DMS 273 (cell line): Measurements from ENCODE around the gene TBC1D12.

Experiments used
- DNase-seq: peaks from one replicate; lab custom pipeline; 2025; ENCODE audit not compliant: unreplicated experiment; lab: John Stamatoyannopoulos, UW

The TBC1D12 gene

GRCh38 chr10:94405406-94405805 lies 3.1 kb downstream of the TBC1D12 start:
- no peak for DNase-seq

GRCh38 chr10:94407668-94408067 lies 5.3 kb downstream of the TBC1D12 start:
- DNase-seq, result no peak

GRCh38 chr10:94409021-94409657 lies 6.8 kb downstream of the TBC1D12 start:
- DNase-seq, result no peak

- no peak for DNase-seq
Measured at GRCh38 chr10:94411304-94411703, 9.0 kb downstream of the TBC1D12 start.

GRCh38 chr10:94412449-94412848 lies 10.1 kb downstream of the TBC1D12 start:
- DNase-seq, result no peak

DNA sequence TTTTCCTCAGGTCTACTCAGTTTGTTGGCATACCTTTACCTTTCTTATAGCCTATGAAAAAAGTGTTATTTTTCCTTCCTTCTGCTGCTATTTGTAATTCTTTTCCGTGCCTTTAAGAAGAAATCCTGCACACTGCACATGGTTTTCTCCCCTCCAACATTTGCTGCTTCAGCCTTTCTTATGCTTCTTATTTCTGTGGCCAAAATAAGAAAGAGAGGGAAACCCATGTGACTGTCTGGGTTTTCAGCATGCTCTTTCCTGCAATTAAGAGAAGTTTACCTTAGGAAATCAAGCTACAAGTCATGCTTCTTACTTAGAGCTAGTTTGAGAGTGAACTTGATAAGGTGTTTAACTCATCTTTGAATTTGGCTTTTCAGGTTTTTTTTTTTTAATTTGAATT lies 11.0 kb downstream of the TBC1D12 start:
- DNase-seq, result no peak

GRCh38 chr10:94416896-94417295 lies 14.6 kb downstream of the TBC1D12 start:
- DNase-seq, result no peak

- no peak for DNase-seq
Measured at GRCh38 chr10:94417321-94417720, 15.0 kb downstream of the TBC1D12 start.

- DNase-seq, result no peak
Measured at GRCh38 chr10:94420516-94420915, 18.2 kb downstream of the TBC1D12 start.

- DNase-seq, result no peak
Measured at GRCh38 chr10:94420998-94421528, 18.7 kb downstream of the TBC1D12 start.

DNA sequence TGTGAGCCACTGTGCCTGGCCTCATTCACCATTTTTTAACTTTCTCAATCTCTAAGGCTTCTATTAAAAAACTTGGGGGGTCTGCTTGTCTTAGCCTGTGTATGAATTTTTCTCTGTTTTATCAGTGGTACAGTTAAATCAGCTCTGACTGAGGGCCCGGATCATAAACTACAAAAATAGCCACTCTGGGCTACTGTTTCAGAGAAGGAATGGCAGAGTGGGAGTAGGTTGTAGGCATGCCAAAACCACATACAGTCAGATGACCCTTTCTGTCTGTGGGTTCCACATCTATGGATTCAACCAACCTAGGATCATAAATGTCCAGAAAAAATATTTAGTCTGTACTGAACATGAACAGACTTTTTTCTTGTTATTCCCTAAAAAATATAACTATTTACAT lies 21.3 kb downstream of the TBC1D12 start:
- DNase-seq, result no peak

DNA sequence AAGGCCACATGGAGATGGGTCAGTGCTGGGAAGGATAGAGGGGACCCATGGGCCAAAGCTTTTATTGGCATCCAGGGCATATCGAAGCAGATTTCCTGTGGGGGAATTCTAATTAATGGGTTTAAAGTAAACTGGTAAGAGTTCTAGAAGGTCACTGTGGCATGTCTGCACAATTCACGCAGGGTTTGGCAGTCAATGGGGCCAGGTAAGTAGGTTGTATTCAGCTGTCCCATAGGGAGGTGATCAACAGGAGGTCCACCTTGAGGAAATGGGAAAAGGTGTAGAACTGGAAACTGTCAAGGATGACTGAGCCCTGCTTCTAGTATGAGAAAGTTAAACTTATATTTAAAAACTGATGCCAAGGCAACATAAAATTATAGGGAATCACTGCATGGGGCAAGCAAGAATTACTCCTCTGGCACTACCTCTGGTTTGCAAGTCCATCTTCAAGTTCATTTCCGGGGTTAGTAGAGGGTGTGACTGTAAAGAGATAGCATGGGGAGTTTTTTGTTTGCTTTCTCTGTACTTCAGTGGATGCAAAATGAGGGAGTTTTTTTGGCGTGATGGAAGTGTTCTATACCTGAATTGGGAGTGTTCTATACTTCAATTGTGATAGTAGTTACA lies 22.5 kb downstream of the TBC1D12 start:
- no peak for DNase-seq

DNA sequence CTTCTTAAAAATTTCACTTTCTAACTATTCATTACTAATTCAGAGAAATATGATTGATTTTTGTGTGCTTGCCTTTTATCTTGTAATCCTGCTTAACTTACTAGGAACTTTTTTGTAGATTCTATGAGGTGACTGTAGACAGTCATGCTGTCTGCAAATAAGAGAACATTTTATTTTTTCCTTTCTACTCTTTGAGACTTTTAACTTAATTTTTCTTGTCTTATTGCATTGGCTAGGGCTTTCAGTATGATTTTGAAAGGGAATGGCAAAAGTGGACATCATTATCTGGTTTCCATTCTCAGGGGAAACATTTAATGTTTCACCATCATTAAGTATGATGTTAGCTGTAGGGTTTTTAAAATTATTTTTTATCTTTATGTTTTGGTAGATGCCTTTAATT lies 23.6 kb downstream of the TBC1D12 start:
- no peak for DNase-seq

GRCh38 chr10:94427166-94427565 lies 24.8 kb downstream of the TBC1D12 start:
- DNase-seq, result no peak

- DNase-seq, result no peak
Measured at GRCh38 chr10:94428766-94429707, 26.7 kb downstream of the TBC1D12 start.

DNA sequence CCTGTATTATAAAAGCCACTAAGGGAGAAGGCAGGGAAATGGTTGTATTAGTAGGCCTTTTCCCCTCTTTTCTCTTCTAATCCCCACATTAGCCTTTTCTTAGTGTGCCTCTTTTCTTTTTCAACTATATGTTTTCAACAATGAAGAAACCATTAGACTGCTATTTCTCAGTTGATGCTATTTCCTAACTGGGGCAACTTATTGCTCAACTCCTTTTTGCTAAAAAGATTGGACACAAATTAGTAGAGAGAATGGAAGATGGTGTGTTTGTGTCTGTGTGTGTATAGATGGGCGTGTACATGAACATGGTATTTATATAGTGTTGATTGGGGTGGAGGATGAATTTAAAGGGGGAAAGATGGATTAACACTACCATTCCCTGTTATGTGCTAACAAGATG lies 28.4 kb downstream of the TBC1D12 start:
- DNase-seq, result no peak

GRCh38 chr10:94432443-94432842 lies 30.1 kb downstream of the TBC1D12 start:
- DNase-seq, result no peak

- DNase-seq, result peak; percentile 24
Measured at GRCh38 chr10:94439275-94439861, 37.0 kb downstream of the TBC1D12 start.

DNA sequence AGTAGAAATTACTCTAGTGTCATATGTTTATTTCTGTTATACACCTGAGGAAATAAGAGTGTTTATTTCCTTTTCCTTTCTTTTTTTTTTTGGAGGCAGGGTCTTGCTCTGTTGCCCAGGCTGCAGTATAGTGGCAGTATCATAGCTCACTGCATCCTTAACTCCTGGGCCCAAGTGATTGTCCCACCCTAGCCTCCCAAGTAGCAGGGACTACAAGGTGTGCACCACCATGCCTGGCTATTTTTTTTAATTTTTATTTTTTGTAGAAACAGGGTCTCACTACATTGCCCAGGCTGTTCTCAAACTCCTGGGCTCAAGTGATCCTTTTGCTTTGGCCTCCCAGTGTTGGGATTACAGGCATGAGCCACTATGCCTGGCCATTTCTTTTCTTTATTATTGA lies 37.8 kb downstream of the TBC1D12 start:
- no peak for DNase-seq

DNA sequence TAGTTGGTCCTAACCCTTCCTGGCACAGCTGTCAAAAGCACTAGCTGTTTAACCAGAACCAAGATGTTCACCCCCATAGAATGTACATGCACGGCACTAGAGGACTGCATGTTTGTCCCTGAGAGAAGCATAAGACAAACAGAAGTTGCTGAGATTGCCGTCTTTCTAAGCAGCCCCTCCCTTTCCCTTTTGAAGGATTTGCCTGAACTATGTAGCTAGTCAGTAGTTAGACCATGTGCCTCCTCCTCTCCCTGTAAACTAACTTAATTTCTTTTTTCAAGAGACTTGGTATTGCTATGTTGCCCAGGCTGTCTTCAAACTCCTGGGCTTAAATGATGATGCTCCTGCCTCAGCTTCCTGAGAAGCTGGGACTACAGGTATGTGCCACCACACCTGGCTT lies 40.7 kb downstream of the TBC1D12 start:
- DNase-seq, result no peak

DNA sequence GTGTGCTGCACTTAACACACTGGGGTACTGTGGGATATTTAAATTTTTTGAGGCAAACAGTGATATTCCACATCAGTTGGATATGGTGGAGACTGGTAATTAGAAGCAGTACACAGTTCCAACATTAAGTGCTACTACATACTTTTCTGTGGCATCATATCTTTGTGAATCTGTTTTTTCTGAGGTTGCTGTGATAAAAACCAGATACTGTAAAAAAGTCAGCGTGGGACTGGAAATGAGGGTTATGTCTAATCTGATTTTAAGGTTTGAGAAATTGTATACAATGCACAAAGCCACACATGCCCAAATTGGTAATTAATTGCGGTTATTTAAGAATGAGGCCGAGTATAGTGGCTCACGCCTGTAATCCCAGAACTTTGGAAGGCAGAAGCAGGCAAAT lies 41.2 kb downstream of the TBC1D12 start:
- DNase-seq, result no peak
